Keratinocyte (primary cell): ENCODE data around the gene DSTYK. TPM values are rescaled to one million over a fixed set of nuclear protein-coding genes. Genes with fewer than 3 reads are reported as not detected.

ENCODE experiments used
- DNase-seq: peaks from one replicate; pipeline ENCODE4 v3.0.0-alpha.2; 2011; ENCODE audit warnings: low read depth, missing footprints, low spot score
- FAIRE-seq: peaks from 2 replicates; lab custom pipeline; 2011; peaks lifted over from hg19 to GRCh38; lab: Jason Lieb, UNC
- H2AFZ ChIP-seq: 2 replicates; pipeline ENCODE4 v1.6.0; 2012; ENCODE audit warnings: low read length, control low read depth, inconsistent platforms; ENCODE audit not compliant: control insufficient read depth
- H3K27ac ChIP-seq: 2 replicates; pipeline ENCODE4 v1.5.1; 2011; ENCODE audit warnings: low read length; ENCODE audit not compliant: control insufficient read depth, insufficient read depth
- H3K27me3 ChIP-seq: 3 replicates; pipeline ENCODE4 v1.6.0; 2011; ENCODE audit warnings: low read length; ENCODE audit not compliant: control insufficient read depth, insufficient read depth; ENCODE audit errors: extremely low read depth
- H3K36me3 ChIP-seq, 2 experiments: 2 replicates in 1 of 2; 3 replicates in 1 of 2; pipeline ENCODE4 v1.5.1; 2011; ENCODE audit warnings: low read length in 2 of 2, mild to moderate bottlenecking in 1 of 2; ENCODE audit not compliant: control insufficient read depth in 2 of 2, insufficient read depth in 2 of 2; ENCODE audit errors: extremely low read depth in 1 of 2
- H3K4me1 ChIP-seq: 3 replicates; pipeline ENCODE4 v1.5.1; 2011; ENCODE audit warnings: low read length; ENCODE audit not compliant: control insufficient read depth, insufficient read depth; ENCODE audit errors: extremely low read depth
- H3K4me2 ChIP-seq: 3 replicates; pipeline ENCODE4 v1.6.0; 2011; ENCODE audit warnings: low read depth, low read length; ENCODE audit not compliant: control insufficient read depth, insufficient read depth; ENCODE audit errors: extremely low read depth
- H3K4me3 ChIP-seq, 3 experiments: fragments of 200-600 bp in 1 of 3; sonication (generic) in 1 of 3; 2 replicates in 2 of 3; 3 replicates in 1 of 3; pipeline ENCODE4 v1.5.1; 2011 to 2016; ENCODE audit warnings: low read length in 3 of 3, mild to moderate bottlenecking in 3 of 3, control low read depth in 2 of 3, inconsistent platforms in 1 of 3, low read depth in 1 of 3, mixed read lengths in 1 of 3, mixed run types in 1 of 3, moderate library complexity in 1 of 3; ENCODE audit not compliant: control insufficient read depth in 2 of 3, insufficient read depth in 2 of 3; ENCODE audit errors: extremely low read depth in 1 of 3
- H3K79me2 ChIP-seq: 2 replicates; pipeline ENCODE4 v1.6.0; 2012; ENCODE audit warnings: low read length; ENCODE audit not compliant: control insufficient read depth, insufficient read depth
- H3K9ac ChIP-seq: 3 replicates; pipeline ENCODE4 v1.6.0; 2011; ENCODE audit warnings: low read length; ENCODE audit not compliant: control insufficient read depth, insufficient read depth; ENCODE audit errors: extremely low read depth
- H3K9me1 ChIP-seq: 3 replicates; pipeline ENCODE4 v1.6.0; 2011; ENCODE audit warnings: low read length; ENCODE audit not compliant: control insufficient read depth, insufficient read depth; ENCODE audit errors: extremely low read depth
- H3K9me3 ChIP-seq: 2 replicates; pipeline ENCODE4 v1.5.1; 2012; ENCODE audit warnings: low read depth, low read length; ENCODE audit not compliant: control insufficient read depth
- H4K20me1 ChIP-seq: 3 replicates; pipeline ENCODE4 v1.6.0; 2011; ENCODE audit warnings: low read length; ENCODE audit not compliant: control insufficient read depth, insufficient read depth; ENCODE audit errors: extremely low read depth
- CTCF ChIP-seq, 3 experiments: IDR thresholded peaks in 1 of 3; conservative IDR thresholded peaks in 1 of 3; optimal IDR thresholded peaks in 1 of 3; 2 replicates in 2 of 3; 3 replicates in 1 of 3; pipeline versions ENCODE3 to v1.5.1; 2011; ENCODE audit warnings: low read length in 3 of 3, mild to moderate bottlenecking in 3 of 3, moderate library complexity in 2 of 3, control low read depth in 1 of 3, inconsistent platforms in 1 of 3; ENCODE audit not compliant: insufficient read depth in 2 of 3; ENCODE audit errors: extremely low read depth in 1 of 3
- EZH2 ChIP-seq: IDR thresholded peaks from one replicate; pipeline ENCODE4 v1.6.1; 2012; ENCODE audit warnings: inconsistent platforms, mild to moderate bottlenecking, low read length, moderate library complexity
- dilution Hi-C: fragments of 300-500 bp; cut with MboI; formaldehyde crosslinking; loops from one replicate; pipeline ENCODE4 v1.7.0; 2020; ENCODE audit warnings: low sequenced_read_pairs; ENCODE audit not compliant: extremely low pct_ligation_motif_present
- polyA plus RNA-seq, 5 experiments: library from polyadenylated mRNA; depleted of rRNA in 3 of 5; stranded (reverse) in 3 of 5; stranded (forward) in 1 of 5; unstranded in 1 of 5; fragments of >200 nt; gene quantifications; 1 replicate in 1 of 5; 2 replicates in 3 of 5; 3 replicates in 1 of 5; pipeline versions ENCODE4 v1.2.1 to v1.2.3, GENCODE V29; 2011 to 2012; ENCODE audit warnings: missing spikeins in 2 of 5, low read depth in 1 of 5, low replicate concordance in 1 of 5

Gene DSTYK
- polyA plus RNA-seq, 1 donor (not counting 4 experiments of a cell fraction or from before 2014, with no cell fraction given): 7.6 TPM

DNA sequence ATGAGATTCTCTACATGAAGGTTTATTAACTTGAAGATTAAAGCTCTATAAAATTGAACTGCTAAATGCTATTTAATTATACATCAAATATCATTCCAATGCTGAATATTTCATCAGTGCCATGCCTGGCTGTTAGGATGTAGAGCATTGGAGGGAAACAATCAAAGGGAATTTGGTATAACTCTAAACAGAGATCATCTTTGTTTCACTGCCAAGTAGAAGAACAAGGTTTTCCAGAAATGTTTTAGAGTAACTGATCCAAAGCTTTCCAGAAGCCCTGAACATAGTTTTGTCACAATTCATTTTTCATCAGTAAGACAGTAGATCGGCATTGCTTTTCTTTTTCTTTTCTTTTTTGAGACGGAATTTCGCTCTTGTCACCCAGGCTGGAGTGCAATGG, 5.9 kb upstream of the DSTYK start:
- TF ChIP-seq CTCF (optimal IDR thresholded peaks at IDR 0.05 in 1 of 3, IDR thresholded peaks at IDR 0.05 in 1 of 3, conservative IDR thresholded peaks at IDR 0.05 in 1 of 3; ENCODE audit: extremely low read depth in 1 of 3, insufficient read depth in 2 of 3, low read length in 3 of 3): no peak
- TF ChIP-seq EZH2: no peak
- no peaks in the 10 kb centered on the region for H3K36me3 ChIP-seq
- no peak overlapping the region for H3K27ac ChIP-seq
- no peak overlapping the region for H3K4me2 ChIP-seq
- no peaks in the 10 kb centered on the region for H3K9me3 ChIP-seq
- H3K9ac ChIP-seq: no peak overlapping the region
- H3K9me1 ChIP-seq: no peaks in the 10 kb centered on the region
- H2AFZ ChIP-seq: no peak overlapping the region
- no peak for DNase-seq
- no peaks in the 10 kb centered on the region for H4K20me1 ChIP-seq
- no peak for FAIRE-seq
- H3K79me2 ChIP-seq: no peaks in the 10 kb centered on the region
- H3K27me3 ChIP-seq: no peaks in the 10 kb centered on the region
- no peaks in the 10 kb centered on the region for H3K4me1 ChIP-seq
- dilution Hi-C loops: no loop called here
- H3K4me3 ChIP-seq: no peak overlapping the region

GRCh38 chr1:205216588-205216987, 5.1 kb upstream of the DSTYK start:
- Histone ChIP-seq H3K9me3 (no peaks in the 10 kb centered on the region), H4K20me1 (no peaks in the 10 kb centered on the region), H3K4me1 (no peaks in the 10 kb centered on the region), H3K27ac (no peak overlapping the region), H3K4me2 (no peak overlapping the region), H3K27me3 (no peaks in the 10 kb centered on the region), H3K36me3 (no peaks in the 10 kb centered on the region), H2AFZ (no peak overlapping the region), H3K79me2 (no peaks in the 10 kb centered on the region), H3K4me3 (no peak overlapping the region), H3K9me1 (no peaks in the 10 kb centered on the region), H3K9ac (no peak overlapping the region)
- DNase-seq: no peak
- dilution Hi-C loops: no loop called here
- no peak for FAIRE-seq
- TF ChIP-seq CTCF (optimal IDR thresholded peaks at IDR 0.05 in 1 of 3, IDR thresholded peaks at IDR 0.05 in 1 of 3, conservative IDR thresholded peaks at IDR 0.05 in 1 of 3; ENCODE audit: extremely low read depth in 1 of 3, insufficient read depth in 2 of 3, low read length in 3 of 3): no peak
- TF ChIP-seq EZH2: no peak
